GM12801 (cell line): Measurements from ENCODE around the gene CACNA1I.

ENCODE experiments used
- CTCF ChIP-seq: IDR thresholded peaks from one replicate; pipeline ENCODE4 v1.5.1; 2011; ENCODE audit warnings: control low read depth; ENCODE audit not compliant: insufficient read length; ENCODE audit errors: extremely low read depth

Gene CACNA1I

DNA sequence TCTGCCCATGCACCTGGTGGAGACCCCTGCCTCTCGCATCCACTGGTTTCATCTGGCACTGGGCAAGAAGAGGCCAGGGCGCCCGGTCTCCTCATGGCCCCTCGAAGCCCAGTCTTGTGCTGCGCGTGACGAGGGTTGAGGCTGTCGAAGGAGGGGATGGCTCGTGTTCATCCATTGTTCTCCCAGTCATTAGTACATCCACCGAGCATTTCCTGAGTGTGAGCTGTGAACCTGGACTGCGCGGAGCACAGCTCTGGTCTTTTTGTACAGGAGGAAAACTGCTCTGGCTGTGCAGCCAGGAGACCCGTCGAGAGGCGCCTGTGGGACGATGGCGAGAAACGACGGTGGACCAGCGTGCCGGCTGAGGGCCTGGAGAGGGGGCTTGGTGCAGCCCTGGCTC, 6.8 kb downstream of the CACNA1I start:
- no peak for TF ChIP-seq CTCF

DNA sequence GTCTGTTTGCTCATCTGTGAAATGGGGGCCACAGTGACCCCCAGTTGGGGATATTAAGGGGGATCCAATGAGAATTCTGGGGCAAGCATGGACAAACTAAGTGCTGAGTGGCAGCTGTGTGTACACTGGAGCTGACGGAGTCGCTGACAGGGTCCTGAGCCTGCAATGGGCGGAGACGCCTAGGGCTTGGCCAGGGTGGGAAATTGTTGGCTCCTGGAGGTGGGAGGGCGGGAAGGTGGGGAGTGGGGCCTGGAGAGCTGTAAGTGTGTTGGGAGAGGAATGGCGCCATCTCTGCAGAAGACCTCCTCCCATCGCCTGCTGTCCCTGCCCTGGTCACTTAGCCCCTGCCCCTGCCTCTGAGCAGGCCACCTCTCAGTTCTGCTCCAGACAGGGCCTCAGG, 7.3 kb downstream of the CACNA1I start:
- no peak for TF ChIP-seq CTCF

DNA sequence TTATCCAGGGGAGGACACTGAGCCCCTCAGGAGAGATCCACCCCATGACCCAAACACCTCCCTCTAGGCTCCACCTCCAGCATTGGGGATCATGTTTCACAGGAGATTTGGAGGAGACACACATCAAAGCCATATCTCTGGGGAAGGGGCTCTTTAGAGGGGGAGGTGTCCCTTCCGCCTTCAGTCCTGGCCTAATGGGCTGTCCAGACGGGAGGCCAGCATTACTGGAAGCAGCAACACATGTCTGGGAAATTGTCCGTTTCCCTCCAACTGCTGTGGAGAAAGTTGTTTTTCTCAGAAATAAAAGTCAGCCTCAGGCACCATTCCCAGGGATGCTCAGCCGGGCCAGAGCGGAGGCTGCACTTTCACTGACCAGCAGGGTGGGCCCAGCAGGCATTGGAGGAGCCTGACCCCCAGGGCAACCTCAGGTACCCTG, 9.5 kb downstream of the CACNA1I start:
- TF ChIP-seq CTCF, result no peak

GRCh38 chr22:39580795-39581194, 10.2 kb downstream of the CACNA1I start:
- no peak for TF ChIP-seq CTCF

- TF ChIP-seq CTCF, result no peak
Measured at GRCh38 chr22:39581303-39581702, 10.8 kb downstream of the CACNA1I start.

GRCh38 chr22:39583066-39583667, 12.6 kb downstream of the CACNA1I start:
- no peak for TF ChIP-seq CTCF

GRCh38 chr22:39589875-39590274, 19.3 kb downstream of the CACNA1I start:
- TF ChIP-seq CTCF, result no peak
